Testis (tissue), 2 donors: ENCODE measurements around the gene MBP.

Experiments used
- CTCF ChIP-seq, 3 experiments: fragments of 450-650 bp in 2 of 3; fragments of 200-600 bp in 1 of 3; sonication (generic) in 1 of 3; IDR thresholded peaks; one replicate each; pipeline ENCODE4 v1.5.1; 2016 to 2019; ENCODE audit warnings: antibody characterized with exemption in 3 of 3, mild to moderate bottlenecking in 2 of 3, moderate library complexity in 1 of 3
- POLR2A ChIP-seq: fragments of 450-650 bp; IDR thresholded peaks from one replicate; pipeline ENCODE4 v1.6.1; 2017; ENCODE audit warnings: antibody characterized with exemption, mild to moderate bottlenecking, moderate library complexity

- TF ChIP-seq POLR2A, result no peak
- no peak for TF ChIP-seq CTCF (IDR thresholded peaks at IDR 0.05)
Measured at GRCh38 chr18:76956648-76957047, 175.9 kb downstream of the MBP start.
